Inflammatory macrophage (primary cell): Measurements from ENCODE around the gene PDCD7.
A peak's percentile ranks its signal among the peaks of the same experiment; 100 is the strongest.
"Not testable (repeated sequence)": the region's sequence is repeated elsewhere in the genome, so short reads cannot be mapped to it uniquely, and the experiment has no call there.

Experiments
- DNase-seq, 2 donors: peaks; one replicate each; pipeline ENCODE4 v3.0.0-alpha.2; 2020 to 2022

PDCD7 gene

GRCh38 chr15:65089206-65089824 lies 44.3 kb downstream of the PDCD7 start:
- no peak for DNase-seq

GRCh38 chr15:65088643-65089021 lies 45.0 kb downstream of the PDCD7 start:
- DNase-seq = no peak

DNA sequence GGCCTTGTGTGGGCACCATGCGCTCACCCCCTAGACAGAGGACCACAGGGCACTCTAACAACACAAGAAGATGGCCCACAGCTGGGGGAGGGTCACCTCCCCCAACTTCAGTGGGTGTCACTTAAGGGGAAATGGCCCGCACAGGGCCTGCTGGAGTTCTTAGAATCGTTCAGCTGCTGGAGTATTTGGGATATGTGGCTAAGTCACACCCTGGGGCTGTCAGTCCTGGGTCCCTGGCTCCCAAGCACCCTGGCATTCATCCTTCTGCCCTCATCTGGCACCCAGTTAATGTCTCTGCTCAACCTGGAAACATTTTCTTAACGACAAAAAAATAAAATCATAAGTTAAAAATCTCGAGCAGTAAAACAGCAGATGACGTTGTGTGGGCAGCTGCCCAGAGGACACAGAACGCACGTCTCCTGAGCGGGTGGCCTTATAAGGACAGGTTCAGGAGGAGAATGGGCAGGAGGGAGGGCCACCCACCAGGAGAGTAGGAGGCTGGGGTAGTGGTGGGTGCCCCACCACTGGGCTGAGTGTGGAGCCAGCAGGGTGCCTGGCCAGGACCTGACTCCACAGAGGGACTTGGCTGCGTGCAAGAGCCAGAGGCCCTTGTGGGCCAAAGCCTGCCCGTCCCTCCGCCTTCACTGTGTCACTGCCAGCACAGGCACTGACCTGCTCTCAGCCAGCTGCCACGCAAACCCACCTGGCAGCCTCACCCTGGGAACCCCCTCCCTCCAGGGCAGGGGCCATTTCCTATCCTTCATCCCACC lies 45.5 kb downstream of the PDCD7 start:
- DNase-seq = no peak

DNA sequence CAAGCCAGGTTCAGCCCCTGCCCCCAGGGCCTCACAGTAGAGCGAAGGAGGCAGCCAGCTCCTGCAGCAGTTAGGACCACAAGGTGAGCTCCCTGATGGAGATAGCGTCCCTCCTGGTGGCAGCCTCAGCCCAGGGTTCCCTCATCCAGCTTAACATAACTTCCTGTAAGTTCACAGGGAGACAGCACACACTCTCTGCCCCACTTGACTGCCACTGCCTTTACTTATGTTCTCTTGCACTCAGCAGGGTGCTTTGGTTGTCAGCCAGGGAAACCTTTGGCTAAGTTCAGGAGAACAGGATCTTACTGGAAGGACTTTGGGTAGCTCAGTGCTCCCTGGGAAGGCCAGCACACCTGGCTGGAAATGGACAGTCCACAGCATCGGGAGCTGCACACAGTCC lies 46.2 kb downstream of the PDCD7 start:
- no peak for DNase-seq

- no peak for DNase-seq
Measured at GRCh38 chr15:65086680-65087111, 46.9 kb downstream of the PDCD7 start.

DNA sequence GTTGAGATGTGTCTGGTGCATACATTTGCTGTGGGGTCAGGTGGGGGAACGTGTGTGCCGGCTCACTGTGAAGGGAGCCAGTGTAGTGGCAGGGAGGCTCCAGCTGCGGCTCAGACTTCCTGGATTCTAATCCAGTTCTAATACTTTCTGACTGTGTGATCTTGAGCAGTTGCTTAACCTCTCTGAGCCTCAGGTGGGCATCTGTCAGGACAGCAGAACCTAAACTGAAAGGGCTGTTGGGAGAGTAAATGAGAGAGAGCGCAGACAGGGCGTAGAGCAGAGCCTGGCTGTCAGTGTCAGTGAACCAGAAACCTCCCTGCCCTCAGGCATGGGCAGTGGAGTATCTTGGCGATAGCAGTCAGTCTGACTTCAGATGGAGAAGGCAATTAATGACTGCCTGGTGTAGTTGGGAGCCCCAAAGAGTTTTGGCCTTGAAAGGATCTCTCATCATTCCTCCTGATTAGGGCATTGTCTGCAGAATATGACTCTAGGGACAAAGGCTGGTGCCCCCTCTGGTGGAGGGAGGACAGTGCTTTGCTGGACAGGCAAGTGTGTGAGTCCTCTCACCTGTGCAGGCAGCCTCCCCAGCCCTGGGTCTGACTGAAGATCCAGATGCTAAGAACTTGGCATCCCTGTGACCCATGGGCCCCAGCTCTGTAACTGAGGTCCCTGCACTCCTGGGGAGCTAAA lies 47.5 kb downstream of the PDCD7 start:
- peak; percentile 5 to 36 for DNase-seq

DNA sequence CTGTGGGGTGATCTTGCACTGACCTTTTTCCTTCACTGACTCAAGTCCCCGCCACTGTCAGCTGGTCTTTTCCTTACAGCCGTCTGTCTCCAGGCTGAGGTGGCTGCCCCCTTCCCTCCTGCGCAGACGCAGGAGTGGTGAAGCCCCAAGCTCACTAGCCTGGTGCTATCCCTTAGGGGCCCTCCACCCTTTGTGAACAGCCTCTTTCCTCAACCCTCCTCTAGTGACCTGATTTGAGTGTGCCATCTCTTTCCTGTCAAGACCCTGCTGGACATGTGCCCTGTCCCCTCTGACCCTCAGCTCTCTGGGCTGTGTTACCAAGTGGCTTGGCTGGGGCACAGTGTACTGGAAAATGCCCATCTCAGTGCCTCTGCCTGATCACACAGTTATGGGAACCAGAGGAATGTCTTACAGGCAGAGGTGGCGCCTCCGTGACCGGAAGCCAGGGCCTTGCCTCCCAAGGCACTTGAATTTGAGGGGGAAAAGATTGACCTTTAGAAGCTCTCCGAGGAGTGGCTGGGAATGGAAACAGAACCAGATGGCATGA lies 48.3 kb downstream of the PDCD7 start:
- no peak for DNase-seq

- DNase-seq = no peak
Measured at GRCh38 chr15:65084500-65085206, 49.0 kb downstream of the PDCD7 start.

DNA sequence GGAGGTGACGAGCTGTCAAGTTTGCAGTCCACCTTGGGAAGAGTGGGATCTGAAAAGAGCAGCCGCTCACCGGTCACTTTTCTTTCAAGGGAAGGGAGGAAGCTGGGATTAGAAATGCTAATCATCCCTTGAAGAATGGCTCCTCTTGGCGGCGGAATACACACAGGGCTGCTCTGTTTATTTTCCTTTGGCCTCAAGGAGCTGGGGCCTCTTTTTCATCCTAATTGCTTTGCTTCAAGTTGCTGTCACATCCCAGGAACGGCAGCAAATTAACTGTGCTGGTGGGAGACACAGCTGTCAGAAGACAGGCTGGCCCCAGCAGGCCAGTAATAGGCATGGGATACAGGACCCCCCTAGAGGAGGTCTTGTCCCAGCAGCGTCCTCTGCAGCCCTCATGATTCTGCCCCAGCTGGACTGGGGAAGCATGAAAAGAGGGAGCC lies 50.3 kb downstream of the PDCD7 start:
- DNase-seq = no peak

- DNase-seq = peak; percentile 45 to 64
Measured at GRCh38 chr15:65082303-65082953, 51.2 kb downstream of the PDCD7 start.

- DNase-seq = peak; percentile 28 to 72
Measured at GRCh38 chr15:65081758-65082157, 51.9 kb downstream of the PDCD7 start.

DNA sequence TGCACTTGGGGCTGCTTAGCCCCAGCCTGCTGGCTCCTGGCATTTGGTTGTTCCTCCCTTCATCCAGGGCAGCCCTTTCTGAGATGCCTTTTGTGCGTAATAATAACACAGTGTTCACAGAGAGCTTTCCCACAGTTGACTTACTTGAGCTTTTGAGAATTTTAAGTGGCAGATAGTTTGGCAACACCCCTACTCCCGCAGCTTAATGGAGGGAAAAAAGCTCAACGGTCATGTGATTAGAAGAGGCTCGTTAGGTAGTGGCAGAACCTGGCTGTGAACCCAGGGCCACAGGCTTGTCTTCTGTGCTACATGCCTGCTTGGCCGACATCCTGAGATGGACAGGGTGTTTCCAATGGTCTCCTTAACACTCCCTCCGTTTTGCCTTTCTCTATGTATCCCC lies 52.3 kb downstream of the PDCD7 start:
- no peak for DNase-seq

- DNase-seq = no peak
Measured at GRCh38 chr15:65079580-65079979, 54.0 kb downstream of the PDCD7 start.

- DNase-seq = peak; percentile 42 to 68
Measured at GRCh38 chr15:65077981-65078352, 55.6 kb downstream of the PDCD7 start.

DNA sequence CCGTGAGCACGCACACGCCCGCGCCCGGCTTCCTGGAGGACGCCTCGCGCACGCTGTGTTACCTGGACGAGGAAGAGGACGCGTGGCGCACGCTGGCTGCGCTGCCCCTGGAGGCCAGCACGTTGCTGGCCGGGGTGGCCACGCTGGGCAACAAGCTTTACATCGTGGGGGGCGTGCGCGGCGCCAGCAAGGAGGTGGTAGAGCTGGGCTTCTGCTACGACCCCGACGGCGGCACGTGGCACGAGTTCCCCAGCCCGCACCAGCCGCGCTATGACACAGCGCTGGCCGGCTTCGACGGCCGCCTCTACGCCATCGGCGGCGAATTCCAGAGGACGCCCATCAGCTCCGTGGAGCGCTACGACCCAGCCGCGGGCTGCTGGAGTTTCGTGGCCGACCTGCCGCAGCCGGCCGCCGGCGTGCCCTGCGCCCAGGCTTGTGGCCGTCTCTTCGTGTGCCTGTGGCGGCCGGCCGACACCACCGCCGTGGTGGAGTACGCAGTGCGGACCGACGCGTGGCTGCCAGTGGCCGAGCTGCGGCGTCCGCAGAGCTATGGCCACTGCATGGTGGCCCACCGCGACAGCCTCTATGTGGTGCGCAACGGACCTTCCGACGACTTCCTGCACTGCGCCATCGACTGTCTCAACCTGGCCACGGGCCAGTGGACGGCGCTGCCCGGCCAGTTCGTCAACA lies 56.2 kb downstream of the PDCD7 start:
- DNase-seq = no peak

GRCh38 chr15:65076486-65077290 lies 56.9 kb downstream of the PDCD7 start, which contains the start of gene KBTBD13:
TSS of gene KBTBD13 (plus strand) at chr15:65076746. CDS start at chr15:65076816, 70 bp downstream.
- no peak for DNase-seq

- not testable (repeated sequence) for DNase-seq
Measured at GRCh38 chr15:65075607-65076395, 57.8 kb downstream of the PDCD7 start.

GRCh38 chr15:65074946-65075345 lies 58.7 kb downstream of the PDCD7 start:
- not testable (repeated sequence) for DNase-seq

- no peak for DNase-seq
Measured at GRCh38 chr15:65072617-65073016, 61.0 kb downstream of the PDCD7 start.

DNA sequence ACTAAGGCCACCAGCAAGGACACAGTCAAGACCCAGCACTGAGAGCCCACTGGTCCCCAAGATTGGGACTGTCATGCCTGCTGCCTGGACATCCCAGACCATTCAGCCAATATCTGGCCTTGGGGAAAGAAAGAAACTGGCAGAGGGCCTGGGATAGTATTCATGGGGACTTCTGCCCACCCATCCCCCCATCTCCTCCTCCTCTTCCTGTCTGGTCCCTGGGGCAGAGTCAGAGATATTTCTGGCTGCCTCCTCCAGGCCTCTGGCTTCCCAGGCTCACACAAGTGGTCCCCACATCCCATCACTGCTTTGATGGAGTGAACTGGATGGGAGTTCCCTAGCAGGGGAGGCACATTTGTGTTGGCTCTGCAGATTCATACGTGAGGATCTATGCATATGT lies 61.6 kb downstream of the PDCD7 start:
- DNase-seq = no peak
